Measurements from ENCODE around the gene CYLD. TPM values are rescaled to one million over a fixed set of nuclear protein-coding genes. Genes with fewer than 3 reads are reported as not detected.

Gene CYLD
- total and polyA plus RNA-seq, 2 donors (not counting 3 experiments of a cell fraction or from before 2014, with no cell fraction given) = 7.4 to 21.5 TPM

GRCh38 chr16:50697421-50697715 lies 44.5 kb upstream of the CYLD start:
- no TSS peak for BruUV-seq (replicated peaks)
- CTCF ChIA-PET = interaction anchor here (1.4 to 2.7 kb wide), 2 partner anchors 32 to 109 kb away, joined by 6 to 10 read pairs; no protein-coding TSS in a partner anchor
- H3K4me2 ChIP-seq (ENCODE audit: insufficient read depth, low read length) = no peak overlapping the region

More at GRCh38 chr16:50697421-50697715, 44.5 kb upstream of the CYLD start:
- FAIRE-seq = no peak
- H3K9me1 ChIP-seq (replicated peaks; ENCODE audit: control insufficient read depth, extremely low read depth, insufficient read depth, low read length) = no peaks in the 10 kb centered on the region
- no peak overlapping the region for H3K27ac ChIP-seq (ENCODE audit: insufficient read depth, low read depth, low read length)
- dilution Hi-C loops (cut with MboI; ENCODE audit: extremely low pct_ligation_motif_present, low sequenced_read_pairs) (no loop called here), intact Hi-C loops (cut with micrococcal nuclease) (no loop called here)
- no peak for TF ChIP-seq MYC (IDR thresholded peaks at IDR 0.05; ENCODE audit: low read depth, low read length)
- no peak for TF ChIP-seq EZH2 (IDR thresholded peaks at IDR 0.05; ENCODE audit: borderline replicate concordance, low read depth, low read length, severe bottlenecking)
- no peak for TF ChIP-seq POLR2AphosphoS5 (IDR thresholded peaks at IDR 0.05; ENCODE audit: insufficient read depth, low read depth, low read length)
- TF ChIP-seq, protein P1, sequence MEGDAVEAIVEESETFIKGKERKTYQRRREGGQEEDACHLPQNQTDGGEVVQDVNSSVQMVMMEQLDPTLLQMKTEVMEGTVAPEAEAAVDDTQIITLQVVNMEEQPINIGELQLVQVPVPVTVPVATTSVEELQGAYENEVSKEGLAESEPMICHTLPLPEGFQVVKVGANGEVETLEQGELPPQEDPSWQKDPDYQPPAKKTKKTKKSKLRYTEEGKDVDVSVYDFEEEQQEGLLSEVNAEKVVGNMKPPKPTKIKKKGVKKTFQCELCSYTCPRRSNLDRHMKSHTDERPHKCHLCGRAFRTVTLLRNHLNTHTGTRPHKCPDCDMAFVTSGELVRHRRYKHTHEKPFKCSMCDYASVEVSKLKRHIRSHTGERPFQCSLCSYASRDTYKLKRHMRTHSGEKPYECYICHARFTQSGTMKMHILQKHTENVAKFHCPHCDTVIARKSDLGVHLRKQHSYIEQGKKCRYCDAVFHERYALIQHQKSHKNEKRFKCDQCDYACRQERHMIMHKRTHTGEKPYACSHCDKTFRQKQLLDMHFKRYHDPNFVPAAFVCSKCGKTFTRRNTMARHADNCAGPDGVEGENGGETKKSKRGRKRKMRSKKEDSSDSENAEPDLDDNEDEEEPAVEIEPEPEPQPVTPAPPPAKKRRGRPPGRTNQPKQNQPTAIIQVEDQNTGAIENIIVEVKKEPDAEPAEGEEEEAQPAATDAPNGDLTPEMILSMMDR (IDR thresholded peaks at IDR 0.05; ENCODE audit: extremely low read depth in 1 of 2, insufficient read depth in 1 of 2, low read depth in 1 of 2, low read length in 2 of 2) = no peak
- TF ChIP-seq MAX (IDR thresholded peaks at IDR 0.05; ENCODE audit: insufficient read depth, insufficient read length) = no peak
- TF ChIP-seq GATA2 (IDR thresholded peaks at IDR 0.05; ENCODE audit: insufficient read depth, insufficient read length, low read depth, low read length) = no peak
- TF ChIP-seq JUN (IDR thresholded peaks at IDR 0.05; ENCODE audit: borderline replicate concordance, insufficient read depth, insufficient read length, low read depth) = no peak
- no peak for TF ChIP-seq POLR2A (IDR thresholded peaks at IDR 0.05; ENCODE audit: low read depth, low read length)
- no peak for TF ChIP-seq FOS (IDR thresholded peaks at IDR 0.05; ENCODE audit: borderline replicate concordance, insufficient read depth, low read length)
- DNase-seq (ENCODE audit: low read depth, low spot score) = no peak
- H2AFZ ChIP-seq (ENCODE audit: low read depth, low read length) = no peak overlapping the region
- no peaks in the 10 kb centered on the region for H3K79me2 ChIP-seq (ENCODE audit: control insufficient read depth, insufficient read depth, low read length)
- no peak overlapping the region for H3K9ac ChIP-seq (replicated peaks; ENCODE audit: extremely low read depth, insufficient read depth, low read length)
- H3K27me3 ChIP-seq (ENCODE audit: control insufficient read depth in 2 of 2, insufficient read depth in 2 of 2, low read length in 2 of 2) = no peaks in the 10 kb centered on the region
- H3K4me1 ChIP-seq (ENCODE audit: control insufficient read depth, extremely low read depth, insufficient read depth, low read length) = no peaks in the 10 kb centered on the region
- no peaks in the 10 kb centered on the region for H4K20me1 ChIP-seq (replicated peaks; ENCODE audit: control insufficient read depth, extremely low read depth, insufficient read depth, low read length)
- H3K9me3 ChIP-seq (replicated peaks; ENCODE audit: control insufficient read depth, insufficient read depth, low read length) = no peaks in the 10 kb centered on the region
- H3K4me3 ChIP-seq (replicated peaks in 1 of 3; ENCODE audit: insufficient read depth in 1 of 3, low read depth in 1 of 3, low read length in 3 of 3) = no peak overlapping the region
- no peaks in the 10 kb centered on the region for H3K36me3 ChIP-seq (ENCODE audit: control insufficient read depth in 2 of 2, extremely low read depth in 1 of 2, insufficient read depth in 2 of 2, low read length in 2 of 2)
- POLR2A ChIA-PET = no interaction called here

Data from endothelial cell of umbilical vein (primary cell).